GM12865 (cell line): Measurements from ENCODE around the gene SELPLG.

Experiments
- DNase-seq: peaks from one replicate; pipeline ENCODE4 v3.0.0; 2010; ENCODE audit warnings: low read depth
- H3K4me3 ChIP-seq: 2 replicates; pipeline ENCODE4 v1.5.1; 2011; ENCODE audit warnings: mild to moderate bottlenecking, low read depth, low read length, control low read depth
- CTCF ChIP-seq: IDR thresholded peaks from 2 replicates; pipeline ENCODE4 v1.5.1; 2011; ENCODE audit warnings: low read length, control low read depth, low read depth, inconsistent platforms; ENCODE audit not compliant: insufficient read depth; ENCODE audit errors: missing control alignments

SELPLG gene

DNA sequence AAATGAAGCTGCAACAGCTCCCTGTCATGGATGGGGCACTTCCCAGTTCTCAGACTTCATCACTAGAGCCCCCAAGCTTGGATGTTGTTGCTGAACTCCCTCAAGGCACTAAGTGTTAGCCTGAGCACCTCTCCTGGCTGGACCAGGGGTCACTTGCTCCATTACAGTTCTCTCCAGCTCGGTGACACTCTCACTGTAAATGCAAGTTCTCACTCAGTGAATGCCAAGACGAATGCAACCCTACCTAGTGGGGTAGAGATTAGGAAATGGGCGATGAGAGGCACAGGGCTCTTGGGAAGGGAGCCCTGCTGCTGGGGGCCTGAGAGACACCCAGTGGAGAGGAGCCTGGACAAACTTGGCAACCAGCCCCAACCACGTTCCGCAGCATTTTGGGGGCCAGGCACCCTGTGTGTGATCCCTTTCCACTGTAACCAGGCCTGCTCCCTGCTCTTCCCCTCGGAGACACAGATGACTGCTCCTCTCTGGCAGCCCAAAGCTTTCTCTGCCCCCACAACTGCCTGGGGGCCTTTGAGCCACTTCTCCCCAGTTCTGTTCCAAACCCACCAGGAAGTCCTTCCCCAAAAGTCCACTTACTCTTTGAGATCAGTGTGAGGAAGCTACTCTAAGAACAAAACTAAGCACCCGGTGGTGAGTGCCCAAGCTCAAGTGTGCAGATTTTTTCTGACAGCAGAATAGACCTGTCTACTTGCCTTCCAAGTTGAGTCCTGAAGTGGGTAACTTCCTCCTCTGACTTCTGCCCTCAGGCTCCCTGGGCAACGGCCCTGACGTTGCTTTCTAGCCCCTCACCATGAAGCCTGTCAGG lies 8.0 kb upstream of the SELPLG start:
- TF ChIP-seq CTCF, result no peak
- DNase-seq, result no peak
- no peak overlapping the region for H3K4me3 ChIP-seq

- DNase-seq, result no peak
- no peak for TF ChIP-seq CTCF
- no peak overlapping the region for H3K4me3 ChIP-seq
Measured at GRCh38 chr12:108640802-108641445, 7.2 kb upstream of the SELPLG start.

- no peak overlapping the region for H3K4me3 ChIP-seq
- DNase-seq, result no peak
- TF ChIP-seq CTCF, result no peak
Measured at GRCh38 chr12:108638997-108639822, 5.5 kb upstream of the SELPLG start.

GRCh38 chr12:108638141-108638827 lies 4.6 kb upstream of the SELPLG start:
- H3K4me3 ChIP-seq, result no peak overlapping the region
- DNase-seq, result no peak
- no peak for TF ChIP-seq CTCF

- H3K4me3 ChIP-seq, result peak overlapping the region; percentile 74
- no peak for TF ChIP-seq CTCF
- DNase-seq, result no peak
Measured at GRCh38 chr12:108637222-108637971, 3.7 kb upstream of the SELPLG start.

DNA sequence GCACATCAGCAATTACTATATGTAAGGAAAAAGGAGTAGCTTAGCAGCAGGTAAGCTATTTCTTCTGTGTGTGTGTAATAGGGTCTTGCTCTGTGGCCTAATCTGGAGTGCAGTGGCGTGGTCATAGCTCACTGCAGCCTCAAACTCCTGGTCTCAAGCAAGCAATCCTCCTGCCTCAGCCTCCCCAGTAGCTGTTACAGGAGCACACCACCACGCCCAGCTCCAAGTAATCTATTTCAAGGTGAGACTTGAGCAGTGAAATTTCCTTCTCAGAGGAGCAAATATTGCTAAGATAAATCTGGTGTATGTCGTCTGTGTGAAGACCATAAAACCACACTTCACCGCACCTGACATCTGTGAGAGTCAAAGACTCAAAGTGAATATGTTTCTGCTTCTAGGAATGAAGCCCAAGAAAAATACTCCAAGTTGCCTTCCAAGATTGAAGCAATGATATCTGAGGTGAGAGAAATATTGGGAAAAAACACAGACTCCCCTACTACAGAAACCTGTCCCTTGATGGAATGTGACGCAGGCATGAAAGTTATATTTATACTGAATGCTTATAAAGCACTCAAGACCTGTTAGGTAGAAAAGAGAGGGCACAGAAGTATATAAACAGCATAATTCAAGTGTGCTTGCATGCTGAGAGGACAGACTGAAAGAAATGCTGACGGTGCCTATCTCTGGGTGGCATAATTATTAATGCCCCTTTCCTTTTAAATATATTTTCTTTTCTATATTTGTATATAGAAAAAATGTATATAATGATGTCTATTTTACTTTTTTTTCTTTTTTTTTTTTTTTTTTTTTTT lies 2.5 kb upstream of the SELPLG start:
- H3K4me3 ChIP-seq, result peak overlapping the region; percentile 74
- TF ChIP-seq CTCF, result no peak
- DNase-seq, result no peak
